Esophagus muscularis mucosa (tissue), 4 donors: ENCODE results near the gene GHR. TPM values are rescaled to one million over a fixed set of nuclear protein-coding genes. Genes with fewer than 3 reads are reported as not detected.
"Not testable (repeated sequence)": the region's sequence is repeated elsewhere in the genome, so short reads cannot be mapped to it uniquely, and the experiment has no call there.

Source experiments
- DNase-seq: peaks from one replicate; pipeline ENCODE4 v3.0.0-alpha.2; 2017; ENCODE audit errors: extremely low spot score
- H3K27ac ChIP-seq, 4 donors: fragments of 200-600 bp; sonication (generic); replicated peaks in 1 of 4; 1 replicate in 3 of 4; 2 replicates in 1 of 4; pipeline ENCODE4 v1.5.1; 2016 to 2019; ENCODE audit warnings: mild to moderate bottlenecking in 1 of 4
- H3K27me3 ChIP-seq, 4 donors: fragments of 200-600 bp; sonication (generic); one replicate each; pipeline versions ENCODE4 v1.5.1 to v1.6.0; 2016 to 2019
- H3K36me3 ChIP-seq, 4 donors: fragments of 200-600 bp; sonication (generic); one replicate each; pipeline ENCODE4 v1.5.1; 2016 to 2019
- H3K4me1 ChIP-seq, 4 donors: fragments of 200-600 bp; sonication (generic); one replicate each; pipeline ENCODE4 v1.5.1; 2016 to 2019
- H3K4me3 ChIP-seq, 4 donors: fragments of 200-600 bp; sonication (generic); 1 replicate in 2 of 4; 2 replicates in 2 of 4; pipeline ENCODE4 v1.5.1; 2016 to 2019; ENCODE audit warnings: mild to moderate bottlenecking in 4 of 4, moderate library complexity in 1 of 4
- H3K9me3 ChIP-seq, 4 donors: fragments of 200-600 bp; sonication (generic); 1 replicate in 3 of 4; 2 replicates in 1 of 4; pipeline ENCODE4 v1.5.1; 2016 to 2019
- CTCF ChIP-seq, 3 experiments: fragments of 200-600 bp in 2 of 3; fragments of 450-650 bp in 1 of 3; sonication (generic) in 2 of 3; IDR thresholded peaks; one replicate each; pipeline ENCODE4 v1.5.1; 2017 to 2019; ENCODE audit warnings: antibody characterized with exemption in 3 of 3, mild to moderate bottlenecking in 2 of 3, moderate library complexity in 1 of 3
- EP300 ChIP-seq: sonication (generic); formaldehyde crosslinking; IDR thresholded peaks from one replicate; pipeline ENCODE4 v1.6.1; 2017; ENCODE audit warnings: antibody characterized with exemption
- POLR2A ChIP-seq: fragments of 450-650 bp; IDR thresholded peaks from one replicate; pipeline ENCODE4 v1.6.1; 2017; ENCODE audit warnings: antibody characterized with exemption, moderate library complexity, mild to moderate bottlenecking, low read depth
- POLR2AphosphoS5 ChIP-seq, 2 donors: sonication (generic); formaldehyde crosslinking; IDR thresholded peaks; one replicate each; pipeline ENCODE4 v1.6.1; 2017; ENCODE audit warnings: antibody characterized with exemption in 2 of 2
- WGBS: methylation state at CpG from one replicate; pipeline ENCODE4 v1.1.5; 2018; 5-methylcytosine and 5-hydroxymethylcytosine counted together
- intact Hi-C: fragments of 100-400 bp; cut with DNase I; formaldehyde crosslinking; loops from one replicate; pipeline ENCODE4 v1.15.1; 2023
- total RNA-seq, 4 donors: library from RNA; depleted of rRNA; stranded (reverse); fragments of >200 nt; gene quantifications; one replicate each; pipeline versions ENCODE4 v1.1.0 to v1.2.1, GENCODE V29; 2016

Gene GHR
- total RNA-seq, 4 donors from 2014 or later: 5.3 to 9.1 (median 6.5) TPM

DNA sequence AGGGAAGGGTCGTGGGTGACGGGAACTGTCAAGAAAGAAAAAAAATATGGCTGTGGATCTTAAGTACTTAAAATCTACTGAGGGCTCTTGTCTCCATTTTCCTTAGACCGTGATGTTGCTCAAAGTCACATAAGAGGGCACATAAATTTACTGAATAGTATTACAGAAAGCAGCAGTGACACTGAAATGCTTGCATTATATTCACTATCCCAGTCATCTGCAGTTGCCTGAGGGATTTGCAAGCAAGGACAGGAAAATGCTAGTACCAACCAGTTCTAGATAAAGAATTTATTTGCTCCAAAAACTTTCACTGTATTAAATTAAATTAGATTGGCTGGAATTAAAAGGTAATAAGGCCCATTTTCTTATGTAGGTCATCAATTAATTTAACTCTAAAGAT, 226.8 kb downstream of the GHR start:
- Histone ChIP-seq H3K36me3 (no peaks in the 10 kb centered on the region), H3K4me1 (peaks cover 0 to 10% (median 4%) of the 10 kb centered on the region in 4 donors), H3K27me3 (no peaks in the 10 kb centered on the region), H3K4me3 (no peak overlapping the region), H3K27ac (no peak overlapping the region), H3K9me3 (no peaks in the 10 kb centered on the region)
- no peak for DNase-seq
- intact Hi-C loops: no loop called here
- 92% methylated on average over 3 of the region's 3 CpGs for WGBS
- no peak for TF ChIP-seq EP300
- no peak for TF ChIP-seq POLR2A
- no peak for TF ChIP-seq CTCF (IDR thresholded peaks at IDR 0.05)
- TF ChIP-seq POLR2AphosphoS5 (IDR thresholded peaks at IDR 0.05): no peak

- intact Hi-C loops: no loop called here
- Histone ChIP-seq H3K9me3 (no peaks in the 10 kb centered on the region), H3K4me3 (no peak overlapping the region), H3K36me3 (no peaks in the 10 kb centered on the region), H3K27me3 (no peaks in the 10 kb centered on the region), H3K27ac (no peak overlapping the region), H3K4me1 (peaks cover 8 to 18% (median 13%) of the 10 kb centered on the region in 4 donors)
- DNase-seq: no peak
- WGBS: 74% methylated on average over 2 of the region's 2 CpGs
- no peak for TF ChIP-seq CTCF (IDR thresholded peaks at IDR 0.05)
- TF ChIP-seq EP300: no peak
- TF ChIP-seq POLR2A: no peak
- TF ChIP-seq POLR2AphosphoS5 (IDR thresholded peaks at IDR 0.05): no peak
Observed at GRCh38 chr5:42653705-42654104, 230.5 kb downstream of the GHR start.

DNA sequence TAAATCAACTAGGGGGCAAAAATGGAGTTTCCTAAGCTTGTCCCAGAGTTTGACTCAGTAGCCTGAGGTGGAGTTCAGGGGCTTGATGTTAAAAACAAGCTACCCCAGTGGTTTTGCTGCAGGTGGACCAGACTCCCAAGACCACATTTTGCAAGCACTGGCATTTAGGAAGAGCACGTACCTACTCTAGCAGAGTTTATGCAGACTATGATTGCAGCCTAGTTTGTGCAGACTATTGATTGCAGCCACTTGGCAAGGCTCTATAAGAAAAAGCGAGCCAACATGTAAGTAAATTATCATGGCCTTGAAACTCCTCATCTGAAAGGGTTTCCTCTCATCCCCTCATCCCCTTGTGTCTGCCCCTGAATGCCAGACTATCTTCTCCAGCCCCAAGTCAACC, 231.4 kb downstream of the GHR start:
- TF ChIP-seq POLR2A (no peak), EP300 (no peak), CTCF (IDR thresholded peaks at IDR 0.05) (no peak)

DNA sequence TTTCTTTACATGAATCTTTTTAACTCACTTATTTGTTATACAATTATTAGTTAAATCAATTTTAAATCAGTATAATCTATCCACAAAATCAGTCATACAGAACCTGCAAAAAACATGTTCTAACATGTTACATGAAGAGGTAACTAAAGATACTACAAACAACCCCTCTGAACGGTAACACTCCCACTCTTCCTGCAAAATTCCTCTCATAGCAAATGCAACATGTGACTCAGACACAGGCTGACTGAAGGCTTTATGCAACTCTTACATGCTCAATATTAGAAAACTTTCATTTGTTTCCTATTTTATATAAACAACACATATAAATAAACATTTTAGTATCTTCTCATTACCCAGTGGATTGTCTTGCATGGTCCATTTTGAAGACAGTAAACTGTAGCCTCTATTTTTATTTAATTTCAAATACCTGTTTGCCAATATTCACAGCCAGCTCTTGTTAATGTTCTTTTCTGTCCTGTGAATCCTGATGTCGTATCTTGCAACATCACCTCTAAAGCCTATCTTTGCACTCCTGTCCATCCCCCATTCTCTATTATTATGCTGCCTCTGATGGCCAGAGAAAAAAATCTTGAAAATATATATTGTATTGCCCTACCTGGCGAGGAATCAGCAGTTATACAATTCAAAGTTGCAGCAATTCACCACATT, 232.9 kb downstream of the GHR start:
- no peak for DNase-seq
- TF ChIP-seq POLR2A: no peak
- TF ChIP-seq EP300: no peak
- TF ChIP-seq POLR2AphosphoS5 (IDR thresholded peaks at IDR 0.05): no peak
- TF ChIP-seq CTCF (IDR thresholded peaks at IDR 0.05): no peak
- intact Hi-C loops: no loop called here
- Histone ChIP-seq H3K27ac (no peak overlapping the region), H3K36me3 (no peaks in the 10 kb centered on the region), H3K9me3 (no peaks in the 10 kb centered on the region), H3K4me1 (peaks cover 8 to 18% (median 10%) of the 10 kb centered on the region in 4 donors), H3K27me3 (no peaks in the 10 kb centered on the region), H3K4me3 (no peak overlapping the region)
- 61% methylated on average over 3 of the region's 3 CpGs for WGBS

More for the DNA sequence above, 231.4 kb downstream of the GHR start:
- 96% methylated on average over 2 of the region's 2 CpGs for WGBS
- Histone ChIP-seq H3K4me3 (no peak overlapping the region), H3K27me3 (no peaks in the 10 kb centered on the region), H3K36me3 (no peaks in the 10 kb centered on the region), H3K9me3 (no peaks in the 10 kb centered on the region), H3K27ac (no peak overlapping the region), H3K4me1 (peaks cover 8 to 18% (median 10%) of the 10 kb centered on the region in 4 donors)
- intact Hi-C loops: no loop called here
- no peak for DNase-seq

DNA sequence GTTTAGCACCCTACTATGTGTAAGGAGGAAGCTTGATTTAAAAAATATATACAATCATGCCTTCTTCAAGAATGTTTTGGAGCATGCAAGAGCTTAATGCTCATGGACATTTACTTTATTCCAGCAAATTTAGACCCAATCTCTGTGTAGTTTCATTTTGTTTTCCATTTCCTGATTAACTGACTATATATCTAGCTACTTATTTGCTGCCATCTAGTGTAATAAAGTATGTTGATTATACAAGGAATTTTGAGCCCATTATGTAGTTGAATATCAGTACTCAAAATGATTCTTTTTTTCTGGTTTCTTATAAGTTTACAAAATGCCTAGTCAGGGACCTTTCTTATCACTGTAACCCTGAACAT, 233.4 kb downstream of the GHR start:
- Histone ChIP-seq H3K27ac (no peak overlapping the region), H3K4me1 (peaks cover 8 to 18% (median 10%) of the 10 kb centered on the region in 4 donors), H3K9me3 (no peaks in the 10 kb centered on the region), H3K4me3 (no peak overlapping the region), H3K27me3 (no peaks in the 10 kb centered on the region), H3K36me3 (no peaks in the 10 kb centered on the region)
- no peak for DNase-seq
- intact Hi-C loops: no loop called here
- no peak for TF ChIP-seq EP300
- TF ChIP-seq CTCF (IDR thresholded peaks at IDR 0.05): peak in 1 of 3 experiments; percentile 28

- DNase-seq, H3K36me3 ChIP-seq, H3K9me3 ChIP-seq, intact Hi-C loops, H3K27me3 ChIP-seq, H3K27ac ChIP-seq, H3K4me3 ChIP-seq: not testable (repeated sequence)
- WGBS: 92% methylated on average over 3 of the region's 13 CpGs
- H3K4me1 ChIP-seq: peaks cover 8 to 17% (median 10%) of the 10 kb centered on the region in 4 donors
Observed at GRCh38 chr5:42659869-42660268, 236.6 kb downstream of the GHR start.
